OCI-LY7 (cell line): ENCODE data around the gene SOX5. TPM values are rescaled to one million over a fixed set of nuclear protein-coding genes. Genes with fewer than 3 reads are reported as not detected.

ENCODE experiments used
- BruUV-seq: library from RNA; stranded (reverse); fragments of 400-500 nt; replicated peaks from 2 replicates; lab custom pipeline; 2021; lab: Mats Ljungman, UMichigan
- CTCF ChIA-PET: fragments of 300-600 bp; sonication (Branson Sonifier 250); formaldehyde crosslinking; loops from one replicate; lab custom pipeline; 2022; ENCODE audit warnings: antibody characterized with exemption; ENCODE audit not compliant: unreplicated experiment; lab: Charles Lee
- POLR2A ChIA-PET: fragments of 300-600 bp; sonication (Branson Sonifier 250); formaldehyde crosslinking; loops from one replicate; lab custom pipeline; 2022; ENCODE audit warnings: antibody characterized with exemption; lab: Charles Lee
- DNase-seq: peaks from one replicate; pipeline ENCODE4 v3.0.0-alpha.2; 2015; ENCODE audit warnings: low spot score
- H2AFZ ChIP-seq: fragments of 200-600 bp; sonication (generic), shearing (Covaris generic); 2 replicates; pipeline ENCODE4 v1.6.1; 2014; ENCODE audit warnings: mild to moderate bottlenecking, antibody characterized with exemption, low read length, moderate library complexity
- H3K27ac ChIP-seq: fragments of 200-600 bp; sonication (generic); 2 replicates; pipeline ENCODE4 v1.5.1; 2014; ENCODE audit warnings: mixed run types, low read depth, mild to moderate bottlenecking, moderate library complexity, low read length, inconsistent platforms; ENCODE audit not compliant: poor library complexity, severe bottlenecking
- H3K36me3 ChIP-seq: fragments of 200-600 bp; sonication (generic); 2 replicates; pipeline ENCODE4 v1.6.1; 2014; ENCODE audit warnings: mild to moderate bottlenecking, antibody characterized with exemption, low read length, moderate library complexity, mixed read lengths; ENCODE audit not compliant: insufficient read depth
- H3K4me1 ChIP-seq: fragments of 200-600 bp; sonication (generic); 2 replicates; pipeline ENCODE4 v1.5.1; 2014; ENCODE audit warnings: mild to moderate bottlenecking, low read length; ENCODE audit not compliant: insufficient read depth, poor library complexity, severe bottlenecking
- H3K4me2 ChIP-seq: fragments of 200-600 bp; sonication (generic); 2 replicates; pipeline ENCODE4 v1.6.1; 2014; ENCODE audit warnings: mild to moderate bottlenecking, low read length
- H3K4me3 ChIP-seq: fragments of 200-600 bp; sonication (generic); 2 replicates; pipeline ENCODE4 v1.5.1; 2014; ENCODE audit warnings: mild to moderate bottlenecking, low read depth, low read length; ENCODE audit not compliant: poor library complexity, severe bottlenecking
- H3K79me2 ChIP-seq: fragments of 200-600 bp; sonication (generic); 2 replicates; pipeline ENCODE4 v1.6.1; 2016; ENCODE audit warnings: low read depth, mild to moderate bottlenecking, low read length, moderate library complexity, mixed read lengths; ENCODE audit not compliant: insufficient read depth
- H3K9me2 ChIP-seq: fragments of 200-600 bp; sonication (generic); 2 replicates; pipeline ENCODE4 v1.6.1; 2016; ENCODE audit warnings: mild to moderate bottlenecking, low read length, mixed read lengths; ENCODE audit not compliant: insufficient read depth
- H3K9me3 ChIP-seq: fragments of 200-600 bp; sonication (generic); 2 replicates; pipeline ENCODE4 v1.6.1; 2014; ENCODE audit warnings: mild to moderate bottlenecking, mixed run types, low read length, mixed read lengths
- H4K20me1 ChIP-seq: fragments of 200-600 bp; sonication (generic); 2 replicates; pipeline ENCODE4 v1.6.1; 2014; ENCODE audit warnings: mild to moderate bottlenecking, antibody characterized with exemption, low read length, moderate library complexity, mixed read lengths; ENCODE audit not compliant: insufficient read depth
- EZH2phosphoT487 ChIP-seq: fragments of 200-600 bp; sonication (generic); IDR thresholded peaks from 2 replicates; pipeline ENCODE4 v1.6.1; 2018; ENCODE audit warnings: low read depth, borderline replicate concordance, mild to moderate bottlenecking, mixed run types, antibody characterized with exemption, low read length, moderate library complexity, mixed read lengths
- intact Hi-C: fragments of 100-400 bp; cut with micrococcal nuclease; formaldehyde crosslinking; loops from one replicate; pipeline ENCODE4 v1.10.0; 2022; ENCODE audit not compliant: unreplicated experiment
- total RNA-seq, 2 experiments: library from RNA; depleted of rRNA in 1 of 2; stranded (reverse); fragments of >200 nt in 1 of 2; shearing (Covaris generic) in 1 of 2; gene quantifications; 2 replicates each; pipeline ENCODE4 v1.2.3, GENCODE V29; 2014 to 2022
- TF ChIP-seq, protein P1 (sequence below): fragments of 200-600 bp; sonication (generic); conservative IDR thresholded peaks from 2 replicates; pipeline ENCODE4 v1.5.1; 2014; ENCODE audit warnings: mild to moderate bottlenecking, antibody characterized with exemption, low read length, moderate library complexity, mixed read lengths

SOX5 gene
- total RNA-seq, 2 experiments from 2014 or later, result 0.16 TPM; not detected in 1

DNA sequence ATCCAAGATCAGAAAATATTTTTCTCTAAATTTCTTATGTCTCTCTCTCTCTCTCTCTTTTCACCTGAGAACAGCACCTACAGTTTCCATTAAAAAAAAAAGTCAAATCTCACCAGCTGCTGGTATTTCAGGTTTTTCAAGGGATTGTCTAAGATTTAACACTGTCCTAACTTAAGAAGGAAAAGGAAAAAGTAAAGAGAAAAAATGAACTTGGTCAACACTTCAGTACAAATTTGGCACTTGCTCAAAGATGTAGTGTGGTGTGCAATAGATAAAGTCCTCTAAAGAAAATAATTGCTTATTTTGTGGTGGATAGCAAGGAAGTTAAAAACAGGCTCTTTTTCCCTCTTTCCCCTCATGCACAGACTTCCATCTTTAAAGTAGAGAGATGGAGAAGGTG, 416.2 kb downstream of the SOX5 start:
- no TSS peak for BruUV-seq

DNA sequence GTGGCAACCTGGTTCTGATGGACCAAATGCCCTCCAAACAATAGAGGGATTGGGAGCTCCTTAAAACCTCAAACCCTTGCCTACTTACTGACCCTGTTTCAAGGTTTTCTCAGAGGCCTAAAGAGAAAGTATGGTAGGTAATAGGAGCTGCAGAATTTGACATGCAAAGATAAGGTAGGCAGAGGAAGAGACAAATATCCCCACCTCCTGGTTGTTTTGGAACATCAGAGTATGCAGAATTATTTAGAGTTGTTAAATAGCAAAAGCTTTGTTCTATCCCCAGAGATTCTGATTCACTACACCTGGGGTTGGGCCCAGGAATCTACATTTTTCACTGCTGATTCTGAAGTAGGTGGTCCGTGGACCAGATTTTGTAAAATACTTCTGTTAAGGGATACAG, 421.2 kb downstream of the SOX5 start:
- Histone ChIP-seq H3K4me1 (no peaks in the 10 kb centered on the region), H3K36me3 (no peaks in the 10 kb centered on the region), H4K20me1 (no peaks in the 10 kb centered on the region), H3K27ac (no peak overlapping the region), H3K4me2 (no peak overlapping the region), H3K4me3 (no peak overlapping the region), H3K9me2 (no peaks in the 10 kb centered on the region), H2AFZ (no peak overlapping the region), H3K79me2 (no peaks in the 10 kb centered on the region), H3K9me3 (peaks cover 9% of the 10 kb centered on the region; the same call in 1 of the 2 replicates)
- no TSS peak for BruUV-seq
- POLR2A ChIA-PET, result interaction anchor here (1.0 kb wide), 1 partner anchor 25 kb away, joined by 4 read pairs; no protein-coding TSS in a partner anchor
- CTCF ChIA-PET, result no interaction called here
- no peak for TF ChIP-seq EZH2phosphoT487
- TF ChIP-seq, protein P1, sequence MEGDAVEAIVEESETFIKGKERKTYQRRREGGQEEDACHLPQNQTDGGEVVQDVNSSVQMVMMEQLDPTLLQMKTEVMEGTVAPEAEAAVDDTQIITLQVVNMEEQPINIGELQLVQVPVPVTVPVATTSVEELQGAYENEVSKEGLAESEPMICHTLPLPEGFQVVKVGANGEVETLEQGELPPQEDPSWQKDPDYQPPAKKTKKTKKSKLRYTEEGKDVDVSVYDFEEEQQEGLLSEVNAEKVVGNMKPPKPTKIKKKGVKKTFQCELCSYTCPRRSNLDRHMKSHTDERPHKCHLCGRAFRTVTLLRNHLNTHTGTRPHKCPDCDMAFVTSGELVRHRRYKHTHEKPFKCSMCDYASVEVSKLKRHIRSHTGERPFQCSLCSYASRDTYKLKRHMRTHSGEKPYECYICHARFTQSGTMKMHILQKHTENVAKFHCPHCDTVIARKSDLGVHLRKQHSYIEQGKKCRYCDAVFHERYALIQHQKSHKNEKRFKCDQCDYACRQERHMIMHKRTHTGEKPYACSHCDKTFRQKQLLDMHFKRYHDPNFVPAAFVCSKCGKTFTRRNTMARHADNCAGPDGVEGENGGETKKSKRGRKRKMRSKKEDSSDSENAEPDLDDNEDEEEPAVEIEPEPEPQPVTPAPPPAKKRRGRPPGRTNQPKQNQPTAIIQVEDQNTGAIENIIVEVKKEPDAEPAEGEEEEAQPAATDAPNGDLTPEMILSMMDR, result no peak
- DNase-seq, result no peak
- intact Hi-C loops, result no loop called here

More for the DNA sequence above, 416.2 kb downstream of the SOX5 start:
- no peaks in the 10 kb centered on the region for H4K20me1 ChIP-seq
- intact Hi-C loops, result no loop called here
- no peak overlapping the region for H3K27ac ChIP-seq
- no peaks in the 10 kb centered on the region for H3K79me2 ChIP-seq
- no peaks in the 10 kb centered on the region for H3K9me2 ChIP-seq
- H3K4me2 ChIP-seq, result no peak overlapping the region
- no peaks in the 10 kb centered on the region for H3K9me3 ChIP-seq
- CTCF ChIA-PET, result no interaction called here
- TF ChIP-seq, protein P1, result no peak
- no peak for TF ChIP-seq EZH2phosphoT487
- H3K4me3 ChIP-seq, result no peak overlapping the region
- H3K4me1 ChIP-seq, result peaks cover 21% of the 10 kb centered on the region
- DNase-seq, result no peak
- 0 out of 2 replicates have a peak overlapping the region, but pooled peaks have one; percentile 24 for H2AFZ ChIP-seq
- POLR2A ChIA-PET, result interaction anchor here (0.5 kb wide), 2 partner anchors 69 to 1048 kb away, joined by 3 to 6 read pairs; no protein-coding TSS in a partner anchor
- no peaks in the 10 kb centered on the region for H3K36me3 ChIP-seq

DNA sequence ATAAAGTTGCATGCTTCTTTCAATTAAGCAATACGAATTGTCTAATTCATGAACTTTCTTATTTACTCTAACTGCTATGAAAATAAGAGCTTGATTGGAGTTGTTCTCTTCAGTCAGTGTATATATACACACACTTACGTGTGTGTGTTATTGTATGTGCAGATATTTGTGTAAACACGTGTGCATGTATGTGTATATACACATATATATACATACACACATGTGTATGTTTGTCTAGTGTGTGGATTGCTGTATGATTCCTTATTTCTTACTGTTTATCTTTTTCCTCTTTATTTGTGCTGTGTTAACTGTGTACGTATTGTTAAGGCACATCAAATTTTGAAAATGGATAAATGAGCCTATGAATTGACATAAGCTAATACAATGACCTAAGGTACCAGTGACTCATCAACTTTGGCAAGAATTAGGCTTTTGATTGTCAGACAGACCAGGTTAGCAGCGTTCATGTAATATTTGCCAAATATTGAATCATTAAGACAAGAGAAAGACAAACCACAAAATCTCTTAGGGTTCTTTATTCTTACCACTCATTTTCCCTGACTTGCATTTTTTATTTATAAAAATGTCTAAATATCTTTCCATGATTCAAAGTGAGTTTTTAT, 423.9 kb downstream of the SOX5 start:
- no TSS peak for BruUV-seq

More for the DNA sequence above, 423.9 kb downstream of the SOX5 start:
- no peak for DNase-seq
- no peak overlapping the region for H2AFZ ChIP-seq
- no peaks in the 10 kb centered on the region for H3K4me1 ChIP-seq
- no peak for TF ChIP-seq EZH2phosphoT487
- TF ChIP-seq, protein P1, result no peak
- intact Hi-C loops, result no loop called here
- H3K9me2 ChIP-seq, result no peaks in the 10 kb centered on the region
- ChIA-PET CTCF (no interaction called here), POLR2A (interaction anchor here (1.1 kb wide), 1 partner anchor 14 kb away, joined by 3 read pairs; no protein-coding TSS in a partner anchor)
- no peaks in the 10 kb centered on the region for H3K36me3 ChIP-seq
- no peak overlapping the region for H3K4me2 ChIP-seq
- no peak overlapping the region for H3K27ac ChIP-seq
- H3K79me2 ChIP-seq, result no peaks in the 10 kb centered on the region
- no peak overlapping the region for H3K4me3 ChIP-seq
- H3K9me3 ChIP-seq, result peaks cover 16% of the 10 kb centered on the region; the same call in 1 of the 2 replicates
- H4K20me1 ChIP-seq, result no peaks in the 10 kb centered on the region
